ENCODE data around the gene FASTKD2.

GRCh38 chr2:206721256-206721920, 44.0 kb upstream of the FASTKD2 start:
- no peak for TF ChIP-seq POLR2A (IDR thresholded peaks at IDR 0.05)
- TF ChIP-seq CTCF (IDR thresholded peaks at IDR 0.05), result no peak

All from heart left ventricle (tissue), 13 donors.